Suppressor macrophage (primary cell): Measurements from ENCODE around the gene C3orf80.
"Not testable (repeated sequence)": the region's sequence is repeated elsewhere in the genome, so short reads cannot be mapped to it uniquely, and the experiment has no call there.

Source experiments
- DNase-seq, 4 experiments: peaks; one replicate each; pipeline ENCODE4 v3.0.0-alpha.2; 2020 to 2022
- total RNA-seq, 17 experiments: gene quantifications; one replicate each; lab custom pipeline; 2026; ENCODE audit warnings: mixed read lengths in 6 of 17, inconsistent platforms in 3 of 17; lab: John Stamatoyannopoulos, UW

Gene C3orf80
- 0 to 1.5 (median 0.35) reads per million in 17 experiments for total RNA-seq

- peak; percentile 57 to 78 (median 65) for DNase-seq
Observed at GRCh38 chr3:160225176-160226025, at the start of gene C3orf80. TSS of gene C3orf80 (plus strand) at chr3:160225422. CDS start at chr3:160225636, 214 bp downstream.

- no peak for DNase-seq
Observed at GRCh38 chr3:160176923-160177322, 48.3 kb upstream of the C3orf80 start.

GRCh38 chr3:160178661-160179060 is 46.6 kb upstream of the C3orf80 start:
- DNase-seq, result not testable (repeated sequence)

- not testable (repeated sequence) for DNase-seq
Observed at GRCh38 chr3:160179403-160179802, 45.8 kb upstream of the C3orf80 start.

- no peak for DNase-seq
Observed at GRCh38 chr3:160179906-160180305, 45.3 kb upstream of the C3orf80 start.

- peak; percentile 17 to 55 (median 37) for DNase-seq
Observed at GRCh38 chr3:160180581-160181216, 44.5 kb upstream of the C3orf80 start.

GRCh38 chr3:160183345-160184076 is 41.7 kb upstream of the C3orf80 start:
- DNase-seq, result peak in 3 of 4 experiments; percentile 16 to 78 (median 73)

GRCh38 chr3:160184655-160185054 is 40.6 kb upstream of the C3orf80 start:
- DNase-seq, result peak in 2 of 4 experiments; percentile 44 to 50

- DNase-seq, result no peak
Observed at GRCh38 chr3:160185751-160186150, 39.5 kb upstream of the C3orf80 start.

- DNase-seq, result no peak
Observed at GRCh38 chr3:160187288-160187687, 37.9 kb upstream of the C3orf80 start.

GRCh38 chr3:160192310-160193029 is 32.8 kb upstream of the C3orf80 start:
- no peak for DNase-seq

- no peak for DNase-seq
Observed at GRCh38 chr3:160193644-160194192, 31.5 kb upstream of the C3orf80 start.

GRCh38 chr3:160194438-160194837 is 30.8 kb upstream of the C3orf80 start:
- no peak for DNase-seq

- DNase-seq, result no peak
Observed at GRCh38 chr3:160195106-160195505, 30.1 kb upstream of the C3orf80 start.

- DNase-seq, result no peak
Observed at GRCh38 chr3:160196511-160197104, 28.6 kb upstream of the C3orf80 start.

GRCh38 chr3:160199108-160199507 is 26.1 kb upstream of the C3orf80 start:
- no peak for DNase-seq

GRCh38 chr3:160200353-160200752 is 24.9 kb upstream of the C3orf80 start:
- DNase-seq, result no peak

- DNase-seq, result peak; percentile 46 to 81 (median 60)
Observed at GRCh38 chr3:160204396-160205011, 20.7 kb upstream of the C3orf80 start.

- DNase-seq, result no peak
Observed at GRCh38 chr3:160205606-160206005, 19.6 kb upstream of the C3orf80 start.

GRCh38 chr3:160210341-160210740 is 14.9 kb upstream of the C3orf80 start:
- DNase-seq, result peak; percentile 25 to 74 (median 46)

GRCh38 chr3:160210799-160211221 is 14.4 kb upstream of the C3orf80 start:
- peak; percentile 56 to 77 (median 64) for DNase-seq
